AG09309 (cell line): Measurements from ENCODE around the gene TEKT5.
"Not testable (repeated sequence)": the region's sequence is repeated elsewhere in the genome, so short reads cannot be mapped to it uniquely, and the experiment has no call there.

ENCODE experiments used
- DNase-seq: peaks from one replicate; pipeline ENCODE4 v3.0.0-alpha.2; 2010; ENCODE audit warnings: low read depth
- H3K4me3 ChIP-seq: 2 replicates; pipeline ENCODE4 v1.5.1; 2011; ENCODE audit warnings: mild to moderate bottlenecking, low read depth, low read length, moderate library complexity; ENCODE audit not compliant: control insufficient read depth
- TF ChIP-seq, protein P1 (sequence below): IDR thresholded peaks from 2 replicates; pipeline ENCODE4 v1.5.1; 2011; ENCODE audit warnings: mild to moderate bottlenecking, low read depth, low read length, inconsistent platforms; ENCODE audit not compliant: insufficient read depth, control insufficient read depth; ENCODE audit errors: missing control alignments

Gene TEKT5

DNA sequence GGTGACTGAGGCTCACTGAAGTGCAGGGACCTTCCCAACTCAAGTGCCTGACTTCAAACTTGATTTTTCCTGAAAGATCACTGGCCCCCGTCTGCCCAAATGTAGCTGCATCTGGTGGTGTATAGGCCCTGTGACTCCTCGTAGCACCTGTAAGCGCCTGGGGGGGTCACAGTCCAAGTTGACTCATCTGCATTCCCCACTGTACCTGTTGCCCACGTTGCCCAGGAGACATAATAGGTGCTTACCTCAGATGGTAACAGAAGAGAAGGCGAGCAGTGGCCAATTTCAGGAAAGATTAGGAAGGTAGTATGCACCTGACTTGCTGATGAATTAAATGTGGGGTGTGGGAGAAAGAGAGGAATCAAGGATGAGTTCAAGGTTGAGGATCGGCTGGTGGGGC lies 70.2 kb downstream of the TEKT5 start:
- DNase-seq: no peak
- no peak overlapping the region for H3K4me3 ChIP-seq
- TF ChIP-seq, protein P1, sequence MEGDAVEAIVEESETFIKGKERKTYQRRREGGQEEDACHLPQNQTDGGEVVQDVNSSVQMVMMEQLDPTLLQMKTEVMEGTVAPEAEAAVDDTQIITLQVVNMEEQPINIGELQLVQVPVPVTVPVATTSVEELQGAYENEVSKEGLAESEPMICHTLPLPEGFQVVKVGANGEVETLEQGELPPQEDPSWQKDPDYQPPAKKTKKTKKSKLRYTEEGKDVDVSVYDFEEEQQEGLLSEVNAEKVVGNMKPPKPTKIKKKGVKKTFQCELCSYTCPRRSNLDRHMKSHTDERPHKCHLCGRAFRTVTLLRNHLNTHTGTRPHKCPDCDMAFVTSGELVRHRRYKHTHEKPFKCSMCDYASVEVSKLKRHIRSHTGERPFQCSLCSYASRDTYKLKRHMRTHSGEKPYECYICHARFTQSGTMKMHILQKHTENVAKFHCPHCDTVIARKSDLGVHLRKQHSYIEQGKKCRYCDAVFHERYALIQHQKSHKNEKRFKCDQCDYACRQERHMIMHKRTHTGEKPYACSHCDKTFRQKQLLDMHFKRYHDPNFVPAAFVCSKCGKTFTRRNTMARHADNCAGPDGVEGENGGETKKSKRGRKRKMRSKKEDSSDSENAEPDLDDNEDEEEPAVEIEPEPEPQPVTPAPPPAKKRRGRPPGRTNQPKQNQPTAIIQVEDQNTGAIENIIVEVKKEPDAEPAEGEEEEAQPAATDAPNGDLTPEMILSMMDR: no peak

DNA sequence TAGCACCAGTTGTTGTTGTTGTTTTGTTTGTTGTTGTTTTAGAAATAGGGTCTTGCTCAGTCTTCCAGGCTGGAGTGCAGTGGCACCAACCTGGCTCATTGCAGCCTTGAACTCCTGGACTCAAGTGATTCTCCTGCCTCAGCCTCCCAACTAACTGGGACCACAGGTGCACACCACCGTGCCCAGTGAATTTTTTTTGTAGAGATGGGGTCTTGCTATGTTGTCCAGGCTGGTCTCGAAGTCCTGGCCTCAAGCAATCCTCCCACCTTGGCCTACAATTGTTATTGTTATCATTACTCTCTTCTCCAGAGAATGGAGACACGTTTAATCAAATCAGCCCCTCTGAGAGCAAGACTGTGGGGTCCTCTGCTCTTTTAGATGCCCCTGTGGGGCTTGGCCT lies 71.7 kb downstream of the TEKT5 start:
- TF ChIP-seq, protein P1: no peak
- no peak overlapping the region for H3K4me3 ChIP-seq
- DNase-seq: no peak

DNA sequence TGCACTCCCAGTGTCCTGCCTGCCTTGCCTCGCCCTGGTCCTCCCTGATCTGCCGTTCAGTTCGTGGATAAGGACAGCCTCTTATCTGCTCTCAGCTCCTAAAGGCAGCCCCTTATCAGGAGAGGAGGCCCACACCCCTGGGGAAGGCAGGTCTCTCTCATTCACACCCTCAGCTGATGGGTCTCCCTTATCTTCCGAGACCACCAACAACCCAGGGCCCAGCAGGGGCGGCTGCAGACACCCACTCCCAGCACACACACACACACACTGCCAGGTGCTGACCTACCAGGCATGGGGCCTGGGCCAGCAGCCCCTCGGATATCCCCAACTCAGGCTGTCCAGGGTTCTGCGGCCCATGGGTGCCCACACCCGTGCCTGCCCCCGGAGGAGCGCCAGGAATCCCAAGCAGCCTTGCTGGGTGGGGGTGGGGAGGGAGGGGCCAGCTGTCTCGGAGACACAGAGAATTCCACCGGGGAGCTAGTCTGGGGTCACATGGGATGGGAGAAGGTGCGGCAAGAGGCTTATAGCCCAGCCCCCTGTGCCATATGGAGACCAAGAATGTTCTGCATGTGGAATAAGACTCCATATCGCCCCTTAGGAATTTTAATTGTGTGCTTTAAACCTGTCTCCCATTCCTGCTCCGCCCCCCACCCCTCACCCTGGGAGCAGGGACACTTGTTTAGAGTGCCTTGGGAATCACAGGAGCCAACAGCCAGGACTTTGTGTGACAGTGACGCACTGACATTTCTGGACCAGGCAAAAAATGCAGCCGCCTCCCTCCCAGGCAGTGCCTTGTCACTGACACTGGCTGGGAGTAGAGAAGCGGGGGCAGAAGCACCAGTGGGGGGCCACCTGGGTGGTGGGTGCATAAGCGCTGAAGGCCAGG lies 72.5 kb downstream of the TEKT5 start:
- DNase-seq: no peak
- TF ChIP-seq, protein P1: no peak
- H3K4me3 ChIP-seq: no peak overlapping the region

DNA sequence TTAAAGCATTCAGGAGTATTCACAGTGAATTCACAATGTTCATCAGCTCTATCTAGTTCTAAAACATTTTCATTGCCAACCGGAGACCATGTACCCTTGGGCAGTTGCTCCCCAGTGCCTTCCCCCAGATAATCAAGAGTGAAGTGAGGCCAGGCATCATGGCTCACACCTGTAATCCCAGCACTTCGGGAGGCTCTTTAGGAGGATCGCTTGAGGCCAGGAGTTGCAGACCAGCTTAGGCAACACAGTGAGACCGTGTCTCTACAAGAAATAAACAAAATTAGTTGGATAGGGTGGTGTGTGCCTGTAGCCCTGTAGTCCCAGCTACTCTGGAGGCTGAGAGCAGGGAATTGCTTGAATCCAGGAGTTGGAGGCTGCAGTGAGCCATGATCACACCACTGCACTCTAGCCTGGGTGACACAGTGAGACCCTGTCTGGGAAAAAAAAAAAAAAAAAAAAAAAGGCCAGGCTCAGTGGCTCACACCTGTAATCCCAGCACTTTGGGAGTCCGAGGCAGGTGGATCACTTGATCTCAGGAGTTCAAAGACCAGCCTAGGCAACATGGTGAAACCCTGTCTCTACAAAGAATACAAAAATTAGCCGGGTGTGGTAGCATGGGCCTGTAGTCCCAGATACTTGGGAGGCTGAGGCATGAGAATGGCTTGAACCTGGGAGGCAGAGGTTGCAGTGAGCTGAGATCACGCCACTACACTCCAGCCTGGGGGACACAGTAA lies 73.3 kb downstream of the TEKT5 start:
- DNase-seq, H3K4me3 ChIP-seq: not testable (repeated sequence)

DNA sequence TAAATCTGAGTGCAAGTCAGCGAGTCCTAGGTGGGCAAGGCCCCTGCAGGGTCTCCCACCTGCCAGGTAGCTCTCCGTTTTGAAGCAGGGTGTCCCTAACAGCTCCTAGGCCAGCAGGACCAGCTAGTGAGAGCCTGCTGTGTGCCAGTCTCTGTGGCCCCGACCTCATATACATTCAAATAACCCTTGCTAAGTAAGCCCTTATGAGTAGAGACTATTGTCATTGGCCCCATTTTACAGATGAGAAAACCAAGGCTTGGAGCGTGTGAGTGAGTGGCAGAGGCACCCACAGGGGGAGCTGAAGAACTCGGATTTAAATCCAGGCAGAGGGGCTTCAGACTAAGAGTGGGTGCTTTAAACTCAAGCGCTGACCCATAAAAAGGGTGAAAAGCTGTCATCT lies 74.6 kb downstream of the TEKT5 start:
- H3K4me3 ChIP-seq: no peak overlapping the region
- DNase-seq: no peak
- TF ChIP-seq, protein P1: no peak

DNA sequence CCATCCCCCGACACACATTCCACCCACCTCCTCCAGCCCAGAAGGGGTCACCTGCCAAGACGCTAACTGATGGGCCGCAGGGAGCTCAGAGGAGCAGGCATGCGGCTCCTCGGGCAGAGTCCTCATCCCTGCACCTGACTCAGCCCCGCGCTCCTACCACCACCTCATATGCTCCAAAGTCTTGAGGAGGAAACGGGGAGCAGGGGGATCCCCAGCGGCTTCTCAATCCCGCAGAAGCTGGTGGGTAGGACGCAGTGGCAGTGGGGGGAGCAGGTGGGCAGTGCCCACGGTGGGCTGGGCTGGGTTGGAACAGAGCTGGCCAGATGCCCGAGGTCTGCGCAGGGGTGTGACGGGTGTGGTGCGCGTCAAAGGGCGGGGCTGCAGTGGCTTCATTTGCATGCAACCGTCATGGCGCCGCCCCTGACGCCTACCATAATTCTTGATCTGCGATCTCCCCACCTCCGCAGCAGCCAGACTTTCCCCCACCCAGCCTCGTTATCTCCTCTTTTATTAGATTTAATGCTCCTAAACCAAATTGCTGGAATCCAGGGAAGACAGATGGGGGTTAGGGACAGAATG lies 75.4 kb downstream of the TEKT5 start:
- TF ChIP-seq, protein P1: no peak
- no peak for DNase-seq
- H3K4me3 ChIP-seq: no peak overlapping the region
